ENCODE measurements around the gene CDIPT. TPM values are rescaled to one million over a fixed set of nuclear protein-coding genes. Genes with fewer than 3 reads are reported as not detected.

The CDIPT gene
- total RNA-seq, 1 donor from 2014 or later = 47.1 TPM

- peak; percentile 52 for DNase-seq
Observed at GRCh38 chr16:29825145-29826044, 37.6 kb downstream of the CDIPT start.

GRCh38 chr16:29824589-29825144, 38.4 kb downstream of the CDIPT start:
- no peak for DNase-seq

GRCh38 chr16:29821643-29822115, 41.3 kb downstream of the CDIPT start:
- DNase-seq = no peak

GRCh38 chr16:29820730-29821642, 42.0 kb downstream of the CDIPT start:
- no peak for DNase-seq

- DNase-seq = peak; percentile 27
Observed at GRCh38 chr16:29820271-29820701, 42.7 kb downstream of the CDIPT start, which contains the start of gene MVP. TSS of gene MVP (plus strand) at chr16:29820462. CDS start at chr16:29830550, 10,088 bp downstream.

- DNase-seq = no peak
Observed at GRCh38 chr16:29819506-29819905, 43.5 kb downstream of the CDIPT start.

- DNase-seq = no peak
Observed at GRCh38 chr16:29818082-29818481, 44.9 kb downstream of the CDIPT start.

GRCh38 chr16:29816694-29817441, 46.2 kb downstream of the CDIPT start:
- DNase-seq = peak; percentile 41

GRCh38 chr16:29815793-29816693, 47.0 kb downstream of the CDIPT start, which contains the start of gene PAGR1:
TSS of gene PAGR1 (plus strand) at chr16:29816152. CDS start at chr16:29816526, 374 bp downstream.
- DNase-seq = peak; percentile 98

GRCh38 chr16:29815032-29815721, 47.8 kb downstream of the CDIPT start:
- no peak for DNase-seq

GRCh38 chr16:29814592-29814991, 48.4 kb downstream of the CDIPT start:
- no peak for DNase-seq

GRCh38 chr16:29813644-29814562, 49.1 kb downstream of the CDIPT start:
- no peak for DNase-seq

GRCh38 chr16:29812754-29813643, 50.0 kb downstream of the CDIPT start:
- DNase-seq = no peak

- DNase-seq = peak; percentile 55
Observed at GRCh38 chr16:29811896-29812665, 50.9 kb downstream of the CDIPT start, which contains the start of gene PRRT2. TSS of gene PRRT2 (plus strand) at chr16:29812193. CDS start at chr16:29813055, 862 bp downstream.

GRCh38 chr16:29811170-29811895, 51.7 kb downstream of the CDIPT start:
- DNase-seq = peak; percentile 88

GRCh38 chr16:29810699-29811169, 52.3 kb downstream of the CDIPT start:
- no peak for DNase-seq
